ENCODE data around the gene RBM33. TPM values are rescaled to one million over a fixed set of nuclear protein-coding genes. Genes with fewer than 3 reads are reported as not detected.
A peak's percentile ranks its signal among the peaks of the same experiment; 100 is the strongest.

The RBM33 gene
- total RNA-seq, 1 experiment from 2014 or later: 81.8 TPM

DNA sequence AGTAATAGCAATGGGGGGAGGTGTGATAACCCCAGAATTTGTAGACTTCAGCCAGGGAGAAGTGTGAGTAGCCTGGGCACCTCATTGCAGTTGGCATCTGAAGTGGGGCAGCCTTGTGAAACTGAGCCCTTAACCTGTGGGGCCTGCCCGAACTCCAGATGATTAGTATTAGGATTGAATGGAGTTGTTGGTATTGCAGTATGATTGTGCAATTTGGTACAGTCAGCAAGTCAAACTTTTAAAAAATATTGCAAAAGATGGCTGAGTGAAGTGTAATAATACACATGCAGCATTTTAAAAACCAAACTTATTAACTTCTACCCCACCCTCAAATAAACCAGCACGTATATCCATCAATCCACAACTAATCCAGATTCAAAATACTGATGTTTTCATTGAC is 9.3 kb downstream of the RBM33 start:
- CTCF ChIA-PET: no interaction called here
- peaks cover 14% of the 10 kb centered on the region for H3K4me1 Mint-ChIP-seq
- no peak overlapping the region for H3K4me3 Mint-ChIP-seq
- POLR2A ChIA-PET: no interaction called here
- peaks cover 7% of the 10 kb centered on the region for H3K36me3 Mint-ChIP-seq
- no peak for DNase-seq (ENCODE audit: low spot score)
- H3K27me3 Mint-ChIP-seq (ENCODE audit: low read depth): no peaks in the 10 kb centered on the region
- no peak for ATAC-seq
- H3K27ac Mint-ChIP-seq: peak overlapping the region; percentile 71
- peaks cover 4% of the 10 kb centered on the region for H3K9me3 Mint-ChIP-seq
- 0 out of 2 replicates have a peak, but pooled peaks have one; percentile 9 for TF ChIP-seq GABPB1 (CRISPR knock-in tag; IDR thresholded peaks at IDR 0.05)
- no peak for TF ChIP-seq CDX4 (CRISPR knock-in tag; IDR thresholded peaks at IDR 0.05; ENCODE audit: borderline replicate concordance)

- Mint-ChIP-seq H3K4me1 (peaks cover 11% of the 10 kb centered on the region), H3K27me3 (ENCODE audit: low read depth) (no peaks in the 10 kb centered on the region), H3K27ac (no peak overlapping the region), H3K36me3 (peaks cover 7% of the 10 kb centered on the region), H3K4me3 (no peak overlapping the region), H3K9me3 (peaks cover 10% of the 10 kb centered on the region)
- TF ChIP-seq ZNF671 (CRISPR knock-in tag; IDR thresholded peaks at IDR 0.05) (no peak), ESRRA (CRISPR knock-in tag; IDR thresholded peaks at IDR 0.05; ENCODE audit: borderline replicate concordance) (no peak), ZNF512 (CRISPR knock-in tag; IDR thresholded peaks at IDR 0.05; ENCODE audit: borderline replicate concordance) (no peak), ZNF121 (CRISPR knock-in tag; IDR thresholded peaks at IDR 0.05) (no peak), NR1H2 (CRISPR knock-in tag; IDR thresholded peaks at IDR 0.05) (no peak), E2F4 (CRISPR knock-in tag; IDR thresholded peaks at IDR 0.05; ENCODE audit: borderline replicate concordance, low read depth) (no peak), ZNF396 (CRISPR knock-in tag; IDR thresholded peaks at IDR 0.05; ENCODE audit: borderline replicate concordance) (no peak), MAX (CRISPR knock-in tag; IDR thresholded peaks at IDR 0.05) (no peak), CBFB (CRISPR knock-in tag; IDR thresholded peaks at IDR 0.05; ENCODE audit: low read depth) (no peak)
- TF ChIP-seq, protein P1, sequence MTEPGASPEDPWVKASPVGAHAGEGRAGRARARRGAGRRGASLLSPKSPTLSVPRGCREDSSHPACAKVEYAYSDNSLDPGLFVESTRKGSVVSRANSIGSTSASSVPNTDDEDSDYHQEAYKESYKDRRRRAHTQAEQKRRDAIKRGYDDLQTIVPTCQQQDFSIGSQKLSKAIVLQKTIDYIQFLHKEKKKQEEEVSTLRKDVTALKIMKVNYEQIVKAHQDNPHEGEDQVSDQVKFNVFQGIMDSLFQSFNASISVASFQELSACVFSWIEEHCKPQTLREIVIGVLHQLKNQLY (CRISPR knock-in tag; IDR thresholded peaks at IDR 0.05): no peak
- DNase-seq (ENCODE audit: low spot score) (no peak), ATAC-seq (no peak)
- POLR2A ChIA-PET: no interaction called here
- CTCF ChIA-PET: interaction anchor here (0.9 kb wide), 1 partner anchor 58 kb away, joined by 3 read pairs; no protein-coding TSS in a partner anchor
Measured at GRCh38 chr7:155656891-155657290, 12.4 kb downstream of the RBM33 start.

- Mint-ChIP-seq H3K36me3 (peaks cover 7% of the 10 kb centered on the region), H3K27ac (no peak overlapping the region; the same call in 1 of the 2 replicates), H3K4me3 (no peak overlapping the region), H3K27me3 (ENCODE audit: low read depth) (no peaks in the 10 kb centered on the region), H3K4me1 (peaks cover 22% of the 10 kb centered on the region), H3K9me3 (peaks cover 10% of the 10 kb centered on the region)
- no peak for ATAC-seq
- ChIA-PET CTCF (interaction anchor here (1.7 kb wide), 1 partner anchor 62 kb away, joined by 6 read pairs; no protein-coding TSS in a partner anchor), POLR2A (no interaction called here)
- TF ChIP-seq ZNF281 (CRISPR knock-in tag; IDR thresholded peaks at IDR 0.05) (no peak), IRF1 (CRISPR knock-in tag; IDR thresholded peaks at IDR 0.05) (no peak)
- TF ChIP-seq, protein P2, sequence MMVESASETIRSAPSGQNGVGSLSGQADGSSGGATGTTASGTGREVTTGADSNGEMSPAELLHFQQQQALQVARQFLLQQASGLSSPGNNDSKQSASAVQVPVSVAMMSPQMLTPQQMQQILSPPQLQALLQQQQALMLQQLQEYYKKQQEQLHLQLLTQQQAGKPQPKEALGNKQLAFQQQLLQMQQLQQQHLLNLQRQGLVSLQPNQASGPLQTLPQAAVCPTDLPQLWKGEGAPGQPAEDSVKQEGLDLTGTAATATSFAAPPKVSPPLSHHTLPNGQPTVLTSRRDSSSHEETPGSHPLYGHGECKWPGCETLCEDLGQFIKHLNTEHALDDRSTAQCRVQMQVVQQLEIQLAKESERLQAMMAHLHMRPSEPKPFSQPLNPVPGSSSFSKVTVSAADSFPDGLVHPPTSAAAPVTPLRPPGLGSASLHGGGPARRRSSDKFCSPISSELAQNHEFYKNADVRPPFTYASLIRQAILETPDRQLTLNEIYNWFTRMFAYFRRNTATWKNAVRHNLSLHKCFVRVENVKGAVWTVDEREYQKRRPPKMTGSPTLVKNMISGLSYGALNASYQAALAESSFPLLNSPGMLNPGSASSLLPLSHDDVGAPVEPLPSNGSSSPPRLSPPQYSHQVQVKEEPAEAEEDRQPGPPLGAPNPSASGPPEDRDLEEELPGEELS (CRISPR knock-in tag; IDR thresholded peaks at IDR 0.05): no peak
- no peak for DNase-seq (ENCODE audit: low spot score)
Measured at GRCh38 chr7:155660059-155660757, 15.7 kb downstream of the RBM33 start.

Data from WTC11 (cell line).